Transverse colon (tissue), 4 donors: ENCODE results near the gene TAPT1. TPM values are rescaled to one million over a fixed set of nuclear protein-coding genes. Genes with fewer than 3 reads are reported as not detected.

Source experiments
- DNase-seq: peaks from one replicate; pipeline ENCODE4 v3.0.0-alpha.2; 2019
- H3K27ac ChIP-seq, 4 donors: fragments of 200-600 bp; sonication (generic); 2 replicates each; pipeline ENCODE4 v1.5.1; 2016 to 2018; ENCODE audit warnings: inconsistent platforms in 4 of 4
- H3K27me3 ChIP-seq: fragments of 200-600 bp; sonication (generic); 2 replicates; pipeline ENCODE4 v1.5.1; 2017; ENCODE audit warnings: inconsistent platforms
- H3K36me3 ChIP-seq, 4 donors: fragments of 200-600 bp; sonication (generic); 2 replicates each; pipeline ENCODE4 v1.5.1; 2017 to 2019; ENCODE audit warnings: inconsistent platforms in 4 of 4
- H3K4me1 ChIP-seq, 4 donors: fragments of 200-600 bp; sonication (generic); 2 replicates each; pipeline ENCODE4 v1.5.1; 2017 to 2020; ENCODE audit warnings: inconsistent platforms in 4 of 4
- H3K4me3 ChIP-seq, 4 donors: fragments of 200-600 bp; sonication (generic); 1 replicate in 1 of 4; 2 replicates in 3 of 4; pipeline versions ENCODE4 v1.5.1 to v1.6.1; 2017 to 2019; ENCODE audit warnings: inconsistent platforms in 4 of 4
- H3K9me3 ChIP-seq, 2 donors: fragments of 200-600 bp; sonication (generic); 2 replicates each; pipeline ENCODE4 v1.5.1; 2017 to 2019; ENCODE audit warnings: inconsistent platforms in 2 of 2
- EP300 ChIP-seq: sonication (generic); formaldehyde crosslinking; IDR thresholded peaks from one replicate; pipeline ENCODE4 v1.6.1; 2017; ENCODE audit warnings: antibody characterized with exemption, low read depth
- POLR2A ChIP-seq: fragments of 450-650 bp; IDR thresholded peaks from one replicate; pipeline ENCODE4 v1.6.1; 2016; ENCODE audit warnings: antibody characterized with exemption, mild to moderate bottlenecking, moderate library complexity
- POLR2AphosphoS5 ChIP-seq, 3 donors: sonication (generic); formaldehyde crosslinking; IDR thresholded peaks; one replicate each; pipeline ENCODE4 v1.6.1; 2016; ENCODE audit warnings: antibody characterized with exemption in 3 of 3
- WGBS, 2 donors: methylation state at CpG; one replicate each; pipeline ENCODE4 v1.1.5; 2018; ENCODE audit warnings: low coverage in 1 of 2; 5-methylcytosine and 5-hydroxymethylcytosine counted together
- in situ Hi-C, 4 donors: fragments of 200-750 bp; cut with MboI; loops; one replicate each; pipeline versions ENCODE4 v1.15.0 to v1.15.1; 2017; ENCODE audit warnings: low sequenced_read_pairs in 3 of 4, low pct_ligation_motif_present in 1 of 4, low pct_unique_long_range_greater_than_20kb in 1 of 4
- intact Hi-C: fragments of 100-400 bp; cut with DNase I; formaldehyde crosslinking; loops from one replicate; pipeline ENCODE4 v1.15.1; 2023; ENCODE audit warnings: low total_unique reads
- total RNA-seq, 4 donors: library from RNA; depleted of rRNA; stranded (reverse); fragments of >200 nt; gene quantifications; one replicate each; pipeline ENCODE4 v1.1.0, GENCODE V29; 2016
- TF ChIP-seq, protein P1 (sequence below), 5 experiments: fragments of 200-600 bp in 3 of 5; fragments of 450-650 bp in 2 of 5; sonication (generic) in 3 of 5; IDR thresholded peaks; 1 replicate in 2 of 5; 2 replicates in 3 of 5; pipeline ENCODE4 v1.5.1; 2016 to 2017; ENCODE audit warnings: antibody characterized with exemption in 5 of 5, inconsistent platforms in 3 of 5, mild to moderate bottlenecking in 2 of 5, moderate library complexity in 1 of 5

Gene TAPT1
- total RNA-seq, 4 donors from 2014 or later: 21.5 to 54.6 (median 29.8) TPM

DNA sequence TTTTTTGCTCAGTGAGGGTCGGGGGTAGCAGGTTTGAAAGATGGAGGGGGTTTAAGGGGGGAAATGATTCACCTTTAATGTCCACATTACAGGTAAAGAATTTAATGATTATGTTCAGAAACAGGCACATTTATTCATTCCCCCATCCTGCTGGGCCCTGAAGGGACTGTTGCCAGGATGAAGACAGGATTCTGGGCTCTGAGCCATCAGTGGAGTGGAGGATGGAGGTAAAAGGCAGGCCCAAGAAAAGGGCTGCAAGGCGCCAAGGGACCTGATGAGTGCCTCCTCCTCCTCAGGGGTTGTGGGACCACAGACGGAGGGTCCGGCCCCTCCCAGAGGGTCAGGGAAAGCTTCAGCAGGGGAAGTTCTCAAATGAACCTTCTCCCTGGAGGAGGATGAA, 102.0 kb downstream of the TAPT1 start:
- intact Hi-C loops: no loop called here
- H3K9me3 ChIP-seq: no peaks in the 10 kb centered on the region
- no peaks in the 10 kb centered on the region for H3K27me3 ChIP-seq
- H3K4me3 ChIP-seq: no peak overlapping the region
- 62% methylated on average over 4 of the region's 4 CpGs; no CpG with 5 or more reads in 1 of the 2 donors for WGBS, 2 donors
- no peak for DNase-seq
- no peaks in the 10 kb centered on the region for H3K36me3 ChIP-seq
- no peak overlapping the region for H3K27ac ChIP-seq
- in situ Hi-C loops: no loop called here
- TF ChIP-seq POLR2AphosphoS5 (IDR thresholded peaks at IDR 0.05): no peak
- TF ChIP-seq EP300: no peak
- no peak for TF ChIP-seq POLR2A
- TF ChIP-seq, protein P1, sequence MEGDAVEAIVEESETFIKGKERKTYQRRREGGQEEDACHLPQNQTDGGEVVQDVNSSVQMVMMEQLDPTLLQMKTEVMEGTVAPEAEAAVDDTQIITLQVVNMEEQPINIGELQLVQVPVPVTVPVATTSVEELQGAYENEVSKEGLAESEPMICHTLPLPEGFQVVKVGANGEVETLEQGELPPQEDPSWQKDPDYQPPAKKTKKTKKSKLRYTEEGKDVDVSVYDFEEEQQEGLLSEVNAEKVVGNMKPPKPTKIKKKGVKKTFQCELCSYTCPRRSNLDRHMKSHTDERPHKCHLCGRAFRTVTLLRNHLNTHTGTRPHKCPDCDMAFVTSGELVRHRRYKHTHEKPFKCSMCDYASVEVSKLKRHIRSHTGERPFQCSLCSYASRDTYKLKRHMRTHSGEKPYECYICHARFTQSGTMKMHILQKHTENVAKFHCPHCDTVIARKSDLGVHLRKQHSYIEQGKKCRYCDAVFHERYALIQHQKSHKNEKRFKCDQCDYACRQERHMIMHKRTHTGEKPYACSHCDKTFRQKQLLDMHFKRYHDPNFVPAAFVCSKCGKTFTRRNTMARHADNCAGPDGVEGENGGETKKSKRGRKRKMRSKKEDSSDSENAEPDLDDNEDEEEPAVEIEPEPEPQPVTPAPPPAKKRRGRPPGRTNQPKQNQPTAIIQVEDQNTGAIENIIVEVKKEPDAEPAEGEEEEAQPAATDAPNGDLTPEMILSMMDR (IDR thresholded peaks at IDR 0.05): no peak
- peaks cover 0 to 11% (median 4%) of the 10 kb centered on the region in 4 donors for H3K4me1 ChIP-seq

DNA sequence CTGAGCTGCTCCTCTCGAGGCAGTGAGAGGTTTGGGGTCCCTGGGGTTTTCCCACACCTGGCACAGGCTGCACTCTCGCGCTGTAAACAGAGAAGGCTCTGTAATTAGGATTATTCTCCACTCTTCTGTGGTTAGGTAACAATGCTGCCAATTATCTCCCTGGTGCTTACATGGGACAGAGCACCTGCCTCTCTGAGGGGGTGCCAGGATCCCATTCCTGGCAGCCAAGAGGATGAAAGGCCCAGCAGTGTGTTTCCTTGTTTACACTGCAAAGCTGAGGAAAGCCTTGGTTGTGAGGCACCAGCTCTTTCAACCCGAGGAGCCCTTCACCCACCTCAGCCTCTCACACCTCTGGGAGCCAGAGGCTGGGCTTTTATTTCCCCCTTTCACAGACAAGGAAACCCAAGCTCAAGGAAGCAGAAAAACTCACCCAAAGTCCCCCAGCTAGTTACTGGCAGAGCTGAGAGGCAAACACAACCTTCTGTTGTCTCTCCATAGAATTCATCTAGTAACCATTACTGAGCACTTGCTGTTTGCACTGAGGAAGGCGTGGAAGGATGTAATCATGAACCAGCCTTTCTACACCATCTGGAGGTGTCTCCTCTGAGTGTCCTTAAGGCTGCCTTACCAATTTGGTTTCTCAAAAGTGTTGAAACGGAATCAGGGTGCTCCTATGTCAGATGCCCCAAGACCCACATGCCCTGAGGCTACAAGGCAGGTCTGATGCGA, 102.8 kb downstream of the TAPT1 start:
- H3K4me1 ChIP-seq: peaks cover 0 to 9% (median 3%) of the 10 kb centered on the region in 4 donors
- H3K4me3 ChIP-seq: no peak overlapping the region
- no peak overlapping the region for H3K27ac ChIP-seq
- intact Hi-C loops (no loop called here), in situ Hi-C loops (no loop called here)
- no peak for DNase-seq
- TF ChIP-seq, protein P1 (IDR thresholded peaks at IDR 0.05): no peak
- TF ChIP-seq POLR2A: no peak
- TF ChIP-seq POLR2AphosphoS5 (IDR thresholded peaks at IDR 0.05): no peak
- no peak for TF ChIP-seq EP300
- 20 to 44% methylated on average over 1 to 7 of the region's 7 CpGs for WGBS, 2 donors
- no peaks in the 10 kb centered on the region for H3K27me3 ChIP-seq
- H3K9me3 ChIP-seq: no peaks in the 10 kb centered on the region
- no peaks in the 10 kb centered on the region for H3K36me3 ChIP-seq

DNA sequence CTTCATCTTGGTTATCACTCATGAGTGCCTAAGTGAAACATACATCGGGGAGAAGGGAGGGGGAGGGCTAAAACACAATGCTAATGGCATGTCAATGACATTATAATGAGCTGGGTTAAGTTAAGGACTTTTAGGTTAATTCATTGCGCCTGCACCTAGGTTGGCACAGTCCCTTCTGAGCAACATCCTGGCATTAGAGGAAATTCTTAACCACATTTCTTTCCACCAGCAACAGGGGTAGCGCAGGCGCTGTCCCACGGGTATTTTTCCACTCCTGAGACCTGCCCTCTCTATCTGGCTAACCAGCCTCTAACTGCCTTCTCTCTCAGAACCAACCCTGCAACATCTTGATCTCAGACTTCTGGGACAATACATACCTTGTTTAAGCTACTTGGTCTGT, 103.5 kb downstream of the TAPT1 start:
- intact Hi-C loops (no loop called here), in situ Hi-C loops (no loop called here)
- 62 to 69% methylated on average over 4 to 5 of the region's 5 CpGs for WGBS, 2 donors

DNA sequence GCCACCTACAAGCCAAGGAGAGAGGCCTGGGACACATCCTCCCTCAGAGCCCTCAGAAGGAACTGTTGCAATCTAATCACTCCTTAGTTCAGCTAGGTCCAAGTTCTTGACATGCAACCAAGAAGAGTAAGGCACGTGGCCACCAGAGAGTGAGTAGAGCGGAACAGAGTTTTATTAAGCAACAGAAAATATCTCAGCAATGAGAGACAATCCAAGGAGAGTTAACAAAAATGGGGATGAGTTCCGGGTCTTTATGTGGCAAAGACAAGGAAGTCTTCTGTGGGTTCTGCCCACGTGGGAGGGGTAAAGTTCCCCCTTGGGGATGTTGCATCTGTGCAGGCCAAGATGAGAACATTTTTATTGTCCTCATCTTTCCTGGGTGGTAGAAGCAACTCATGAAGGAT, 104.0 kb downstream of the TAPT1 start:
- DNase-seq: no peak
- TF ChIP-seq, protein P1 (IDR thresholded peaks at IDR 0.05): no peak
- no peak for TF ChIP-seq POLR2AphosphoS5 (IDR thresholded peaks at IDR 0.05)
- no peak for TF ChIP-seq EP300
- no peak for TF ChIP-seq POLR2A
- in situ Hi-C loops (no loop called here), intact Hi-C loops (no loop called here)
- Histone ChIP-seq H3K27me3 (no peaks in the 10 kb centered on the region), H3K36me3 (no peaks in the 10 kb centered on the region), H3K9me3 (no peaks in the 10 kb centered on the region), H3K4me3 (no peak overlapping the region), H3K27ac (no peak overlapping the region), H3K4me1 (peaks cover 0 to 9% (median 3%) of the 10 kb centered on the region in 4 donors)
- WGBS, 2 donors: 73 to 79% methylated on average over 4 of the region's 4 CpGs

More for the DNA sequence above, 103.5 kb downstream of the TAPT1 start:
- Histone ChIP-seq H3K27me3 (no peaks in the 10 kb centered on the region), H3K4me1 (peaks cover 0 to 9% (median 3%) of the 10 kb centered on the region in 4 donors), H3K4me3 (no peak overlapping the region), H3K36me3 (no peaks in the 10 kb centered on the region), H3K9me3 (no peaks in the 10 kb centered on the region), H3K27ac (no peak overlapping the region)
- TF ChIP-seq EP300: no peak
- TF ChIP-seq POLR2A: no peak
- TF ChIP-seq POLR2AphosphoS5 (IDR thresholded peaks at IDR 0.05): no peak
- TF ChIP-seq, protein P1 (IDR thresholded peaks at IDR 0.05): no peak
- no peak for DNase-seq
